VCaP (cell line): ENCODE data around the gene CHTOP.

ENCODE experiments used
- H3K27ac ChIP-seq: fragments of 450-650 bp; 2 replicates; pipeline ENCODE4 v1.5.1; 2017
- CTCF ChIP-seq: fragments of 450-650 bp; conservative IDR thresholded peaks from 2 replicates; pipeline ENCODE4 v1.5.1; 2017; ENCODE audit warnings: mild to moderate bottlenecking, moderate library complexity

The CHTOP gene

GRCh38 chr1:153667439-153667838, 33.6 kb downstream of the CHTOP start:
- H3K27ac ChIP-seq = no peak overlapping the region
- TF ChIP-seq CTCF = no peak

- H3K27ac ChIP-seq = peak overlapping the region; percentile 86; the same call in 1 of the 2 replicates
Observed at GRCh38 chr1:153668672-153669071, 34.8 kb downstream of the CHTOP start.

- peak overlapping the region; percentile 86; the same call in 1 of the 2 replicates for H3K27ac ChIP-seq
- no peak for TF ChIP-seq CTCF
Observed at GRCh38 chr1:153669606-153670005, 35.7 kb downstream of the CHTOP start.

- no peak for TF ChIP-seq CTCF
- peak overlapping the region; percentile 86 for H3K27ac ChIP-seq
Observed at GRCh38 chr1:153670257-153670858, 36.5 kb downstream of the CHTOP start.

- no peak; the same call in 1 of the 2 replicates for TF ChIP-seq CTCF
- H3K27ac ChIP-seq = peak within 1 kb of the TSS; percentile 86
Observed at GRCh38 chr1:153670859-153671627, 37.2 kb downstream of the CHTOP start, which contains the start of gene ILF2. Gene ILF2 (minus strand): TSS chr1:153670993. CDS start chr1:153670922, 71 bp downstream.

GRCh38 chr1:153671628-153672353, 37.9 kb downstream of the CHTOP start:
- TF ChIP-seq CTCF = 0 out of 2 replicates have a peak, but pooled peaks have one; percentile 6
- peak overlapping the region; percentile 86 for H3K27ac ChIP-seq

GRCh38 chr1:153673511-153673910, 39.6 kb downstream of the CHTOP start:
- no peak for TF ChIP-seq CTCF
- no peak overlapping the region for H3K27ac ChIP-seq
